Central memory CD8-positive, alpha-beta T cell (primary cell): ENCODE data around the gene VANGL1.

Experiments
- ATAC-seq: fragments of 150-1000 bp; cut with Tn5 transposase; replicated peaks from 2 replicates; pipeline ENCODE4 v1.10.0; 2022; ENCODE audit warnings: mild to moderate bottlenecking, moderate FRiP score, moderate number of reproducible peaks; ENCODE audit not compliant: poor library complexity, severe bottlenecking; ENCODE audit errors: extremely low read depth
- DNase-seq, 2 donors: peaks; one replicate each; pipeline ENCODE4 v3.0.0; 2021; ENCODE audit warnings: low spot score in 2 of 2
- H3K27ac Mint-ChIP-seq: one replicate; pipeline ENCODE4 v1.8.0; 2022; ENCODE audit warnings: low read depth, mild to moderate bottlenecking, moderate library complexity, mixed read lengths
- H3K27me3 Mint-ChIP-seq: one replicate; pipeline ENCODE4 v1.8.0; 2022; ENCODE audit warnings: mixed read lengths
- H3K36me3 Mint-ChIP-seq: one replicate; pipeline ENCODE4 v1.8.0; 2022; ENCODE audit warnings: mild to moderate bottlenecking, moderate library complexity, mixed read lengths; ENCODE audit not compliant: insufficient read depth
- H3K4me1 Mint-ChIP-seq: one replicate; pipeline ENCODE4 v1.8.0; 2022; ENCODE audit warnings: mixed read lengths
- H3K4me3 Mint-ChIP-seq: one replicate; pipeline ENCODE4 v1.8.0; 2022; ENCODE audit warnings: mild to moderate bottlenecking, moderate library complexity, mixed read lengths
- H3K9me3 Mint-ChIP-seq: one replicate; pipeline ENCODE4 v1.8.0; 2022; ENCODE audit warnings: mixed read lengths

Gene VANGL1

DNA sequence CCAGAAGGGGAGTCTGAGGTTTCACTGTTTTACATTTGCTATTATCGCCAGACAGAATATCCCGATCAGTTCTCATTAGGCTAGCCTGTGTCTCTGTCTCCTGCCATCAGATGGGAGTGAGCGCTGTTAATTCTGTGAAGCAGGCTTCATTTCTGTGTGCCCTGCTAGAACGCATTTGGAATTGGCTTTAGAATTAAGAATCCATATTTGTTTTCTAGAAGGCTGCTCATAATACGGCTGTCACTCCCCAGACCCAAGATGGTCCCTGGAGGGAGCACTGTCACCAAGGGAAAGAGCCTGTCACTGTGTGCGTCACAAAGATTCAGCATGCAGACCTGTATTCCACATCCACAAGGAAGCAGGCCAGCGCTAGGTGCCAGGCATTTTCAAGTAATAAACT lies 77.5 kb downstream of the VANGL1 start:
- Mint-ChIP-seq H3K27ac (no peak overlapping the region), H3K4me1 (no peaks in the 10 kb centered on the region), H3K4me3 (no peak overlapping the region), H3K27me3 (peaks cover 65% of the 10 kb centered on the region), H3K9me3 (no peaks in the 10 kb centered on the region), H3K36me3 (no peaks in the 10 kb centered on the region)
- DNase-seq (no peak), ATAC-seq (no peak)

GRCh38 chr1:115722221-115722620 lies 80.5 kb downstream of the VANGL1 start:
- no peaks in the 10 kb centered on the region for H3K36me3 Mint-ChIP-seq
- DNase-seq (no peak), ATAC-seq (no peak)
- peaks cover 39% of the 10 kb centered on the region for H3K27me3 Mint-ChIP-seq
- no peaks in the 10 kb centered on the region for H3K4me1 Mint-ChIP-seq
- H3K9me3 Mint-ChIP-seq: no peaks in the 10 kb centered on the region
- no peak overlapping the region for H3K4me3 Mint-ChIP-seq
- H3K27ac Mint-ChIP-seq: no peak overlapping the region

DNA sequence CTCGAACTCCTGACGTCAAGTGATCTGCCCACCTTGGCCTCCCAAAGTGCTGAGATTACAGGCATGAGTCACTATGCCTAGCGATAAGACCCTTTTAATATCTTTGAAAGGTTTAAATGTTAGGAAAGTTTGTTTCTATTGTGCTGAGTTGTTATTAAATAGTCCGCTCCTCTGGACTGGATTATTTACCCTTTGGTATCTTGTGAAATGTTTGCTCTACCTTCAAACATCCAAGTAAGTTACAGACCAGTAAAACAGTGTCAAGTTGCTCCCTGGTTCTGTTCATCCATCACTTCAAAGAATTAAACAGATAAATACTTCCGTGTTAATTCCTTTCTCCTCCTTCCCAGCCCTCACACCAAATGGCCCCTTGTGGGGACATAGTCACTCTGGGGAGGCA lies 82.0 kb downstream of the VANGL1 start:
- DNase-seq (no peak), ATAC-seq (no peak)
- Mint-ChIP-seq H3K27me3 (peaks cover 26% of the 10 kb centered on the region), H3K4me3 (no peak overlapping the region), H3K27ac (no peak overlapping the region), H3K4me1 (no peaks in the 10 kb centered on the region), H3K36me3 (no peaks in the 10 kb centered on the region), H3K9me3 (no peaks in the 10 kb centered on the region)

DNA sequence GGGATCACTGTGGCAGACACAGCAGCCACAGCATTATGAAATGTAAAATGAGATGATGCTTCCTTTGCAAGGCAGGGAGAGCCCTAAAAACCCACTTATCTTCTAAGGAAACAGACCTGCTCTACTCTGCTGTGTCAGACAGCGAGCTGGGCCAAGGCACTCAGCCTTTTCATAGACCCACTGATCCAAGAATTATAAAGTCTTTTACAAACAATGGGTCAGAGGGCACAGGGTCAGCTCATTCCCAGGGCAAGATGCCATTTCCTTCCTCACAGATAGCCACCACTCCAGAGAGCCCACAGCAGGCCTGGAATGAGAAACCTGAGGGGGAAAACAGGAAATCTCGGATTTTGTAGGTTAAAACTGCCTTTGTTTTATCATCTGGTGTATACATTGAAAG lies 83.8 kb downstream of the VANGL1 start:
- H3K4me3 Mint-ChIP-seq: no peak overlapping the region
- no peak overlapping the region for H3K27ac Mint-ChIP-seq
- no peaks in the 10 kb centered on the region for H3K9me3 Mint-ChIP-seq
- H3K4me1 Mint-ChIP-seq: no peaks in the 10 kb centered on the region
- ATAC-seq: no peak
- no peak for DNase-seq
- H3K27me3 Mint-ChIP-seq: peaks cover 19% of the 10 kb centered on the region
- peaks cover 2% of the 10 kb centered on the region for H3K36me3 Mint-ChIP-seq

DNA sequence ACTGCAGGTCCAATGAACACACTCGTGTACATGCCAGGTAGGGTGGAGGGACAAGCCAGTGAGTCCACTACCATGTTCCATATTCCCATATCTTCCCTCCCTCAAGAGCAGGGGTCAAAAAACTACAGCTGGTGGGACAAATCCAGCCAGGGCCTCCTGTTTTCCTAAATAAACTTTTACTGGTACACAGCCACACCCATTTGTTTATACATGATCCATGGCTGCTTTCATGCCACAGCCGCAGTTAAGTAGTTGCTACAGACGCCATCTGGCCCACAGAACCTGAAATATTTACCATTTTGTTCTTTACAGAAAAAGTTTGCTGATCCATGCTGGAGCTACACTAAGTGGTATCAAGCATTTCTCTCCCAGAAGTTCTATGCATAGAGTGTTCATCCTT lies 84.4 kb downstream of the VANGL1 start:
- Mint-ChIP-seq H3K27ac (no peak overlapping the region), H3K27me3 (peaks cover 21% of the 10 kb centered on the region), H3K4me3 (no peak overlapping the region), H3K9me3 (no peaks in the 10 kb centered on the region), H3K36me3 (peaks cover 2% of the 10 kb centered on the region), H3K4me1 (no peaks in the 10 kb centered on the region)
- DNase-seq (no peak), ATAC-seq (no peak)

DNA sequence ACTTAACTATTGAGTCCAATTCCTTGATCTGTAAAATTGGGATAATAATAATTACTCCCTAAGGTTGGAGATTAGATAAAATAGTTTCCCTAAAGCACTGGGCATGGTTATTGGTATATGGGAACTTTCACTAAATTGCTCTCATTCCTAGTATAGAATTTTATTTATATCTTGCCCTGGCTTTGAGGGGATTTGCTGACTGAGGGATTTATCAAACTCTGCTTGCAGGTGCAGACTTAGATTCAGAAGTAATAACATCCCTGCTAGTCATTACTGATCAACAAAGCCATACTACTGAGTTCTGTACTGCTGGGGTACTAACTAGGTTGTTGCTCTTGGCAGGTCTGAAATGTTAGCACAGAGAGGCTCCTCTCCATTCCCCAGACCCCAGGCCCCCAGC lies 84.8 kb downstream of the VANGL1 start:
- Mint-ChIP-seq H3K4me1 (no peaks in the 10 kb centered on the region), H3K9me3 (no peaks in the 10 kb centered on the region), H3K27ac (no peak overlapping the region), H3K27me3 (peaks cover 21% of the 10 kb centered on the region), H3K4me3 (no peak overlapping the region), H3K36me3 (peaks cover 2% of the 10 kb centered on the region)
- no peak for DNase-seq
- no peak for ATAC-seq

- no peak for ATAC-seq
Observed at GRCh38 chr1:115727706-115728249, 86.0 kb downstream of the VANGL1 start.

DNA sequence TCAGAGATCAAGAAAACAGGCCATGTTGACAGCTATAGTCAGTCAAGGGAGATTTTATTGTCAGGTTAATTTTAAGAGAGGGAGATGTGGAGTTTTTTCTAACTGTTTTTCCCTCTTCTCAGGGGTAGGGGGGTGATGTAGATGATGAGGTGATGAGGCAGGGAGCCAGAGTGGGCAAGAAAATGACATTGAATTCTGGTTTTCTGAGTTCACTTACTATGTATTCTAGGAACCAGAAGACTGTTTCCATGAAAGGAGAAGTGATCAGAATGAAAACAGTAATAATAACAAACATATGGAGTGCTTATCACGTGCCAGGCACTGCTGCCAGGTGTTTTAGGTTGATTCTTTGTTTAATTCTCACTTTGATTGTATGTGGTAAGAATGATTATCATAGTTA lies 86.6 kb downstream of the VANGL1 start:
- Mint-ChIP-seq H3K9me3 (no peaks in the 10 kb centered on the region), H3K27me3 (peaks cover 23% of the 10 kb centered on the region), H3K4me3 (no peak overlapping the region), H3K27ac (no peak overlapping the region), H3K4me1 (no peaks in the 10 kb centered on the region), H3K36me3 (peaks cover 2% of the 10 kb centered on the region)
- no peak for DNase-seq
- no peak for ATAC-seq

More at GRCh38 chr1:115727706-115728249, 86.0 kb downstream of the VANGL1 start:
- H3K9me3 Mint-ChIP-seq: no peaks in the 10 kb centered on the region
- DNase-seq: no peak
- H3K36me3 Mint-ChIP-seq: peaks cover 2% of the 10 kb centered on the region
- H3K4me1 Mint-ChIP-seq: no peaks in the 10 kb centered on the region
- no peak overlapping the region for H3K27ac Mint-ChIP-seq
- peaks cover 20% of the 10 kb centered on the region for H3K27me3 Mint-ChIP-seq
- H3K4me3 Mint-ChIP-seq: no peak overlapping the region

GRCh38 chr1:115729756-115730155 lies 88.0 kb downstream of the VANGL1 start:
- no peaks in the 10 kb centered on the region for H3K4me1 Mint-ChIP-seq
- H3K27me3 Mint-ChIP-seq: peaks cover 38% of the 10 kb centered on the region
- no peak for DNase-seq
- peaks cover 2% of the 10 kb centered on the region for H3K36me3 Mint-ChIP-seq
- no peak for ATAC-seq
- no peak overlapping the region for H3K27ac Mint-ChIP-seq
- no peak overlapping the region for H3K4me3 Mint-ChIP-seq
- H3K9me3 Mint-ChIP-seq: no peaks in the 10 kb centered on the region

DNA sequence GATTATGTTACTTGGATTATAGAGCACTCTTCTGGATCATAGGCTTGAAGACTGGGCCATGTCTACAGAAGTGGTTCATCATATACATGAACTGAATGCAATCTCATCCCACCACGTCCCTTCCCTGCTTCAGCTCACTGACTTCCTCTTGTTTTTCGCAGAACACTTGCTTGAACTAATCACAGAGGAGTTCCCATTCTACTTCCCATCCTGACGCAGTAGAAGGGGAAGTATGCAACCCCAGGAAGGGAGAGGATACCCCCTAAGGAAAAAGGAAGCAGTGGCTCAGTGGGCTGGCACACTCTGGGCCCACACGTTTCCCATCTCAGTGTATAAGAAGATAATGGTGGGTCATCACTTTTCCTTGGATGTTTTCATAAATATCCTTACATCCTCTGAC lies 90.5 kb downstream of the VANGL1 start:
- H3K9me3 Mint-ChIP-seq: no peaks in the 10 kb centered on the region
- DNase-seq (no peak), ATAC-seq (no peak)
- H3K4me1 Mint-ChIP-seq: no peaks in the 10 kb centered on the region
- no peak overlapping the region for H3K4me3 Mint-ChIP-seq
- H3K27me3 Mint-ChIP-seq: peaks cover 40% of the 10 kb centered on the region
- no peak overlapping the region for H3K27ac Mint-ChIP-seq
- peaks cover 2% of the 10 kb centered on the region for H3K36me3 Mint-ChIP-seq

DNA sequence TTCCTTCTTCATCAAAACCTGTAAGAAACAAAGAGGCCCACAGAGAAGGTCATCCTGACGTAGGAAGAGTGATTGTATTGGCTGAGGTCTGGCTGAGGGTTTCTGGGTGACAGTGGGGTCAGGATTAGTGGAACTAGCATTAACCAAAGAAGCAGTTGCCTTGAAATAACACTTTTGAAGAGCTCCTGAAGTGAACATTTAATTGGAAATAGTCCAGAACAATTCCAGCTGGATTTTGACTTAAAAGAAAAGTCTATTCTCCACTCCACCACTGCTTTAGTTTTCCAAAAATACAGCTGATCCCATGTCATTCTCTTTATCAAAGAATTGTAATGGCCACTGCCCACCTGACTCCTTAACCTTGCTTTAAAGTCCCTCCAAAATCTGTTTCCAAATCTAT lies 99.0 kb downstream of the VANGL1 start:
- no peaks in the 10 kb centered on the region for H3K4me1 Mint-ChIP-seq
- no peak overlapping the region for H3K27ac Mint-ChIP-seq
- ATAC-seq: no peak

GRCh38 chr1:115744646-115745275 lies 103.0 kb downstream of the VANGL1 start:
- ATAC-seq (no peak), DNase-seq (no peak)
- Mint-ChIP-seq H3K4me3 (no peak overlapping the region), H3K27me3 (peaks cover 31% of the 10 kb centered on the region), H3K36me3 (no peaks in the 10 kb centered on the region), H3K9me3 (no peaks in the 10 kb centered on the region), H3K27ac (no peak overlapping the region), H3K4me1 (no peaks in the 10 kb centered on the region)

More for the DNA sequence above, 99.0 kb downstream of the VANGL1 start:
- H3K9me3 Mint-ChIP-seq: no peaks in the 10 kb centered on the region
- DNase-seq: no peak
- no peak overlapping the region for H3K4me3 Mint-ChIP-seq
- H3K36me3 Mint-ChIP-seq: no peaks in the 10 kb centered on the region
- peaks cover 15% of the 10 kb centered on the region for H3K27me3 Mint-ChIP-seq

GRCh38 chr1:115746021-115746690 lies 104.4 kb downstream of the VANGL1 start:
- DNase-seq (no peak), ATAC-seq (no peak)
- H3K27me3 Mint-ChIP-seq: peaks cover 31% of the 10 kb centered on the region
- no peak overlapping the region for H3K27ac Mint-ChIP-seq
- no peaks in the 10 kb centered on the region for H3K4me1 Mint-ChIP-seq
- no peaks in the 10 kb centered on the region for H3K36me3 Mint-ChIP-seq
- H3K9me3 Mint-ChIP-seq: no peaks in the 10 kb centered on the region
- H3K4me3 Mint-ChIP-seq: no peak overlapping the region
